Peyer's patch (tissue), 4 donors: ENCODE results near the gene MOB4. TPM values are rescaled to one million over a fixed set of nuclear protein-coding genes. Genes with fewer than 3 reads are reported as not detected.
A peak's percentile ranks its signal among the peaks of the same experiment; 100 is the strongest.

Experiments
- DNase-seq, 3 donors: peaks; one replicate each; pipeline ENCODE4 v3.0.0-alpha.2; 2017 to 2019
- H3K27ac ChIP-seq, 4 donors: fragments of 200-600 bp; sonication (generic); one replicate each; pipeline ENCODE4 v1.5.1; 2016 to 2019
- H3K27me3 ChIP-seq, 2 donors: fragments of 200-600 bp; sonication (generic); one replicate each; pipeline ENCODE4 v1.5.1; 2019
- H3K36me3 ChIP-seq, 3 donors: fragments of 200-600 bp; sonication (generic); one replicate each; pipeline ENCODE4 v1.5.1; 2016 to 2019
- H3K4me1 ChIP-seq, 4 donors: fragments of 200-600 bp; sonication (generic); one replicate each; pipeline ENCODE4 v1.5.1; 2016 to 2019
- H3K4me3 ChIP-seq, 4 donors: fragments of 200-600 bp; sonication (generic); 1 replicate in 3 of 4; 2 replicates in 1 of 4; pipeline ENCODE4 v1.5.1; 2016 to 2019; ENCODE audit warnings: mild to moderate bottlenecking in 1 of 4
- H3K9me3 ChIP-seq, 4 donors: fragments of 200-600 bp; sonication (generic); one replicate each; pipeline ENCODE4 v1.5.1; 2016 to 2019; ENCODE audit warnings: mild to moderate bottlenecking in 1 of 4
- CTCF ChIP-seq, 6 experiments: fragments of 450-650 bp in 4 of 6; fragments of 200-600 bp in 2 of 6; sonication (generic) in 1 of 6; IDR thresholded peaks; one replicate each; pipeline ENCODE4 v1.5.1; 2017 to 2019; ENCODE audit warnings: antibody characterized with exemption in 6 of 6, mild to moderate bottlenecking in 3 of 6, moderate library complexity in 1 of 6
- POLR2A ChIP-seq, 2 donors: fragments of 450-650 bp; IDR thresholded peaks; one replicate each; pipeline ENCODE4 v1.5.1; 2017; ENCODE audit warnings: antibody characterized with exemption in 2 of 2, mild to moderate bottlenecking in 2 of 2, moderate library complexity in 2 of 2
- total RNA-seq, 4 donors: library from RNA; depleted of rRNA; stranded (reverse); fragments of >200 nt; gene quantifications; one replicate each; pipeline ENCODE4 v1.1.0, GENCODE V29; 2016

The MOB4 gene
- total RNA-seq, 4 donors from 2014 or later, result 11.0 to 36.3 (median 20.5) TPM

- H3K27me3 ChIP-seq, result no peaks in the 10 kb centered on the region
- H3K9me3 ChIP-seq, result no peaks in the 10 kb centered on the region
- no peaks in the 10 kb centered on the region for H3K4me1 ChIP-seq
- no peaks in the 10 kb centered on the region for H3K36me3 ChIP-seq
- no peak for DNase-seq
- no peak overlapping the region for H3K27ac ChIP-seq
- H3K4me3 ChIP-seq, result no peak overlapping the region
- no peak for TF ChIP-seq POLR2A (IDR thresholded peaks at IDR 0.05)
- no peak for TF ChIP-seq CTCF (IDR thresholded peaks at IDR 0.05)
These were observed 80.9 kb downstream of the MOB4 start for GRCh38 chr2:197596766-197597165.

- TF ChIP-seq POLR2A (IDR thresholded peaks at IDR 0.05) (no peak), CTCF (IDR thresholded peaks at IDR 0.05) (no peak)
- Histone ChIP-seq H3K27me3 (no peaks in the 10 kb centered on the region), H3K4me1 (no peaks in the 10 kb centered on the region), H3K4me3 (no peak overlapping the region), H3K36me3 (no peaks in the 10 kb centered on the region), H3K27ac (no peak overlapping the region), H3K9me3 (no peaks in the 10 kb centered on the region)
- DNase-seq, result no peak
These were observed 81.3 kb downstream of the MOB4 start for GRCh38 chr2:197597166-197597565.

GRCh38 chr2:197598450-197598849, 82.6 kb downstream of the MOB4 start:
- H3K27ac ChIP-seq, result no peak overlapping the region
- no peak for TF ChIP-seq CTCF (IDR thresholded peaks at IDR 0.05)
- TF ChIP-seq POLR2A (IDR thresholded peaks at IDR 0.05), result no peak
- no peak for DNase-seq
- H3K4me1 ChIP-seq, result no peaks in the 10 kb centered on the region
- H3K9me3 ChIP-seq, result no peaks in the 10 kb centered on the region
- H3K36me3 ChIP-seq, result no peaks in the 10 kb centered on the region
- no peaks in the 10 kb centered on the region for H3K27me3 ChIP-seq
- no peak overlapping the region for H3K4me3 ChIP-seq

GRCh38 chr2:197599285-197599965, 83.6 kb downstream of the MOB4 start:
- Histone ChIP-seq H3K9me3 (no peaks in the 10 kb centered on the region), H3K4me3 (no peak overlapping the region), H3K36me3 (no peaks in the 10 kb centered on the region), H3K4me1 (no peaks in the 10 kb centered on the region), H3K27me3 (no peaks in the 10 kb centered on the region), H3K27ac (no peak overlapping the region)
- DNase-seq, result no peak
- no peak for TF ChIP-seq POLR2A (IDR thresholded peaks at IDR 0.05)
- TF ChIP-seq CTCF (IDR thresholded peaks at IDR 0.05), result peak in 1 of 6 experiments; percentile 24

GRCh38 chr2:197600306-197600705, 84.4 kb downstream of the MOB4 start:
- H3K4me3 ChIP-seq, result no peak overlapping the region
- H3K27ac ChIP-seq, result no peak overlapping the region
- H3K4me1 ChIP-seq, result no peaks in the 10 kb centered on the region
- DNase-seq, result no peak
- TF ChIP-seq POLR2A (IDR thresholded peaks at IDR 0.05), result no peak
- TF ChIP-seq CTCF (IDR thresholded peaks at IDR 0.05), result no peak
- H3K9me3 ChIP-seq, result no peaks in the 10 kb centered on the region
- H3K27me3 ChIP-seq, result no peaks in the 10 kb centered on the region
- no peaks in the 10 kb centered on the region for H3K36me3 ChIP-seq

GRCh38 chr2:197601726-197602125, 85.9 kb downstream of the MOB4 start:
- H3K4me3 ChIP-seq, result no peak overlapping the region
- H3K36me3 ChIP-seq, result no peaks in the 10 kb centered on the region

More at GRCh38 chr2:197601726-197602125, 85.9 kb downstream of the MOB4 start:
- Histone ChIP-seq H3K27ac (no peak overlapping the region), H3K27me3 (no peaks in the 10 kb centered on the region), H3K4me1 (no peaks in the 10 kb centered on the region), H3K9me3 (no peaks in the 10 kb centered on the region)
- DNase-seq, result no peak
- TF ChIP-seq POLR2A (IDR thresholded peaks at IDR 0.05) (no peak), CTCF (IDR thresholded peaks at IDR 0.05) (no peak)
